Endothelial cell (in vitro differentiated cells): ENCODE measurements around the gene MATN4. TPM values are rescaled to one million over a fixed set of nuclear protein-coding genes. Genes with fewer than 3 reads are reported as not detected.

ENCODE experiments used
- DNase-seq: peaks from one replicate; pipeline ENCODE4 v3.0.0; 2021; ENCODE audit warnings: low spot score
- H3K27ac Mint-ChIP-seq: one replicate; pipeline ENCODE4 v1.8.0; 2021; ENCODE audit warnings: mixed read lengths, inconsistent platforms; ENCODE audit not compliant: unreplicated experiment
- H3K27me3 Mint-ChIP-seq: one replicate; pipeline ENCODE4 v1.8.0; 2021; ENCODE audit warnings: mild to moderate bottlenecking, moderate library complexity, mixed read lengths, inconsistent platforms; ENCODE audit not compliant: unreplicated experiment
- H3K36me3 Mint-ChIP-seq: one replicate; pipeline ENCODE4 v1.8.0; 2021; ENCODE audit warnings: mild to moderate bottlenecking, low read depth, mixed read lengths, inconsistent platforms; ENCODE audit not compliant: unreplicated experiment
- H3K4me1 Mint-ChIP-seq: one replicate; pipeline ENCODE4 v1.8.0; 2021; ENCODE audit warnings: mild to moderate bottlenecking, mixed read lengths, inconsistent platforms; ENCODE audit not compliant: unreplicated experiment
- H3K4me3 Mint-ChIP-seq: one replicate; pipeline ENCODE4 v1.8.0; 2021; ENCODE audit warnings: mild to moderate bottlenecking, mixed read lengths, inconsistent platforms; ENCODE audit not compliant: unreplicated experiment
- H3K9me3 Mint-ChIP-seq: one replicate; pipeline ENCODE4 v1.8.0; 2021; ENCODE audit warnings: mixed read lengths, inconsistent platforms; ENCODE audit not compliant: unreplicated experiment
- total RNA-seq: library from RNA; stranded (reverse); fragmentation: NEBNext Ultra II Directional; extraction: Animal tissue kit (Norgen Biotek cat#: 25700); gene quantifications from one replicate; pipeline ENCODE4 v1.2.1, GENCODE V29; 2021; ENCODE audit not compliant: unreplicated experiment
- TF ChIP-seq, protein P1 (sequence below): fragments of 200-600 bp; sonication (generic); IDR thresholded peaks from one replicate; pipeline ENCODE4 v1.5.0; 2021; ENCODE audit warnings: antibody characterized with exemption; ENCODE audit not compliant: unreplicated experiment

The MATN4 gene
- total RNA-seq, 1 donor from 2014 or later = not detected

DNA sequence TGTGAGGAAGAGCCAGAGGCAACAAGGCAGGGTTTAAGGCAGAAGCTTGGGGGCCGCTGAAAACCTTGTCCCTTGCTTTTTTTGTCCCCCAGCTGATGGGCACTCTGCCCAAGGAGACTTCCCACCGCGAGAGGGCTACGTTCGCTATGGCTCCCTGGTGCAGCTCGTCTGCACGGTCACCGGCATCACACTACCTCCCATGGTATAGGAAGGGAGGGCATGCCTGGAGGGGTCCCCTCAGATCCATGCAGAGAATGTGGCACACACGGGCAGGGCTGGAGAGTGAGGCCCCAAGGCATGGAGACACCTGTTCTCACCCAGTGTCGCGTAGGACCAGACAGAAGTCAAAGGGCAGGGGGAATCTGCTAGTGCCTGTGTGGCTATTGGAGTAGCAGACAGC lies 5.8 kb upstream of the MATN4 start:
- DNase-seq = no peak
- TF ChIP-seq, protein P1, sequence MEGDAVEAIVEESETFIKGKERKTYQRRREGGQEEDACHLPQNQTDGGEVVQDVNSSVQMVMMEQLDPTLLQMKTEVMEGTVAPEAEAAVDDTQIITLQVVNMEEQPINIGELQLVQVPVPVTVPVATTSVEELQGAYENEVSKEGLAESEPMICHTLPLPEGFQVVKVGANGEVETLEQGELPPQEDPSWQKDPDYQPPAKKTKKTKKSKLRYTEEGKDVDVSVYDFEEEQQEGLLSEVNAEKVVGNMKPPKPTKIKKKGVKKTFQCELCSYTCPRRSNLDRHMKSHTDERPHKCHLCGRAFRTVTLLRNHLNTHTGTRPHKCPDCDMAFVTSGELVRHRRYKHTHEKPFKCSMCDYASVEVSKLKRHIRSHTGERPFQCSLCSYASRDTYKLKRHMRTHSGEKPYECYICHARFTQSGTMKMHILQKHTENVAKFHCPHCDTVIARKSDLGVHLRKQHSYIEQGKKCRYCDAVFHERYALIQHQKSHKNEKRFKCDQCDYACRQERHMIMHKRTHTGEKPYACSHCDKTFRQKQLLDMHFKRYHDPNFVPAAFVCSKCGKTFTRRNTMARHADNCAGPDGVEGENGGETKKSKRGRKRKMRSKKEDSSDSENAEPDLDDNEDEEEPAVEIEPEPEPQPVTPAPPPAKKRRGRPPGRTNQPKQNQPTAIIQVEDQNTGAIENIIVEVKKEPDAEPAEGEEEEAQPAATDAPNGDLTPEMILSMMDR = no peak
- Mint-ChIP-seq H3K27me3 (peaks cover 4% of the 10 kb centered on the region), H3K4me3 (no peak overlapping the region), H3K36me3 (peaks cover 3% of the 10 kb centered on the region), H3K27ac (no peak overlapping the region), H3K4me1 (peaks cover 4% of the 10 kb centered on the region), H3K9me3 (no peaks in the 10 kb centered on the region)

DNA sequence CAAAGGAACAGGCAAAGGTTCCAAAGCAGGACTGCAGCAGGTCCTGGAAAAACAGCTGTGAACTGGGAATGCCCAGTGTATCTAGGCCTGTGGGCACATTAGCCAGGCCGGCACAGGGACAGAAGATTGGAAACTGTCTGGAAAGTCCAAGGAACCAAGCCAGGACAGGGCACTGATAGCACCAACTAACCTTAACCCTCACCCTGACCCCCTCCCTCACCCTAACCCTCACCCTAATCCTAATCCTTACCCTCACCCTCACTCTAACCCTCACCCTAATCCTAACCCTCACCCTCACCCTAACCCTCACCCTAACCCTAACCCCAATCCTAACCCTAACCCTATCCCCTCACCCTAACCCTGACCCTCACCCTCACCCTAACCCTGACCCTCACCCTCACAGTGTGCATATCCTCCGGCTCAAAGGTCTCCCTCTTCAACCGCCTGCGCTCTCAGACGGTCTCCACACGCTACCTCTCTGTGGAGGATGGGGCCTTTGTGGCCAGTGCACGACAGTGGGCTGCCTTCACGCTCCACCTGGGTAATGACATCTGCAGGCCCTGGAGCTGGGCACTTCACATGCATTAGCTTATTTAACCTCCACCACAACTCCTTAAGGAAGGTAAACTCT lies 5.1 kb upstream of the MATN4 start:
- Mint-ChIP-seq H3K27me3 (peaks cover 4% of the 10 kb centered on the region), H3K27ac (no peak overlapping the region), H3K9me3 (no peaks in the 10 kb centered on the region), H3K36me3 (peaks cover 3% of the 10 kb centered on the region), H3K4me3 (no peak overlapping the region), H3K4me1 (peaks cover 4% of the 10 kb centered on the region)
- TF ChIP-seq, protein P1 = no peak
- DNase-seq = no peak

DNA sequence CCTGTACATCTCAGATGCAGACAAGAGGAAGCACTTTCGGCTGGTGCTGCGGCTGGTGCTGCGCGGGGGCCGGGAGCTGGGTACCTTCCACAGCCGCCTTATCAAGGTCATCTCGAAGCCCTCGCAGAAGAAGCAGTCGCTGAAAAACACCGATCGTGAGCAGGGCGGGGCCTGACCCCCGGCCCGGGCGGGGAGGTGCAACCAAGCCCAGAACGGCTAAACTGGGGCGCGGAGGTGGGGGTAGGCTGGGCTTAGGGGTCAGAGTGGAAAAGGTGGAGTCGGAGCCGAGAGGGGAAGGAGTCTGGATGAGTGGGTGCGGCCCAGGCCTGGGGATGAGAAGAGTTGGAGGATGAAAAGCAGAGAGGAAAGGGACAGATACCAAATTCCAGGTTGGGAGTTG lies 4.1 kb upstream of the MATN4 start:
- Mint-ChIP-seq H3K27me3 (peaks cover 4% of the 10 kb centered on the region), H3K36me3 (peaks cover 3% of the 10 kb centered on the region), H3K9me3 (no peaks in the 10 kb centered on the region), H3K4me1 (peaks cover 4% of the 10 kb centered on the region), H3K27ac (no peak overlapping the region), H3K4me3 (no peak overlapping the region)
- TF ChIP-seq, protein P1 = no peak
- no peak for DNase-seq

DNA sequence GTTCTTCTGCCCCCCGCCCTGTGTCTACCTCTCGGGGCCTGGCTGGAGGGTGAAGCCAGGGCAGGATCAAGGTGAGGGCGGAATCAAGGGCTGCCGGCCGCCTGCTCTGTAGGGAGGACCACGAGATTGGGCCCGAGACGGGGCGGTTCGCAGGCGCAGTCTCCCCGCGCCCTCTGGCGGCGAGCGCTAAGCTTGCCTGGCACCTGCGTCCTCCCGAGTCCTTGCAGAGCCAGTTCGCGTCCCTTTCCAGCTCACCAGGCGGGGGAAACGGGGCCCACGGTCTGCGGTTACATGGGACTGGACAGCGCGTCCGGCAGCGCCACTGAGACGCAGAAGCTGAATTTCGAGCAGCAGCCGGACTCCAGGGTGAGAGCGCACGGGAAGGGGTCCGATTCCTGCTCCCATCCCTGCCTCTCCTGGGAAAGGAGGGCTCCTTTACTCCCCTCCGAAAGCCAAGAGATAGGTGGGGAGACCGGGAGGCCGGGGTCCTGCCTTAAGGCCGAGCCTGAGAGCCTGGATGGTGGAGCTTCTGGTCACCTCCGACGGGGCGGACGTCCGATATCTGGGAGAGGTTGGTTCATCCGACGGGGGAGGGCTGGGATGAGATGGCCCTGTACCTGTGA lies 3.6 kb upstream of the MATN4 start:
- Mint-ChIP-seq H3K27me3 (peaks cover 4% of the 10 kb centered on the region), H3K4me1 (peaks cover 4% of the 10 kb centered on the region), H3K27ac (no peak overlapping the region), H3K9me3 (no peaks in the 10 kb centered on the region), H3K4me3 (no peak overlapping the region), H3K36me3 (peaks cover 3% of the 10 kb centered on the region)
- peak; percentile 80 for DNase-seq
- TF ChIP-seq, protein P1 = peak; percentile 79

DNA sequence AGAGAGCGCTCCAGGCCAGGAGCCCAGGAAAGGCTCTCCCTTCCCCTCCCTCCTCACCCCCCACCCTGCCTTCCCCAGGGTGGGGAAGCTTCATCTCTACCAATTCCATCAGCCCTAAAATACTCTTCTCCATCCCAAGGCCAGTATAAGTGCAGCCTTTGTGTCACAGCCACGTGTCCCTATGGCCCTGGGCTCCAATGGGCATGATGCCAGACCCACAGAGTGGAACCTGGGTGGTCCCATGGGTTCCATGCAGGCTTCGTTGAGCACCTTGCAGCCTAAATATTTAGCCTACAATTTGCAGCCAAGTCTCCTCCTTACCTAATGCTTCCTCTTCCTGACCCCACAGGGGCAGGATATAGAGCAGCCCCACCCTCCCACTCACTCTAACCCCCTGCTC lies 976 bp upstream of the MATN4 start:
- H3K9me3 Mint-ChIP-seq = no peaks in the 10 kb centered on the region
- H3K27me3 Mint-ChIP-seq = peaks cover 1% of the 10 kb centered on the region
- peaks cover 4% of the 10 kb centered on the region for H3K4me1 Mint-ChIP-seq
- no peak overlapping the region for H3K27ac Mint-ChIP-seq
- TF ChIP-seq, protein P1 = no peak
- H3K4me3 Mint-ChIP-seq = no peak overlapping the region
- H3K36me3 Mint-ChIP-seq = peaks cover 3% of the 10 kb centered on the region
- DNase-seq = no peak
